Epithelial cell of umbilical artery (primary cell): ENCODE data around the gene CPA1. TPM values are rescaled to one million over a fixed set of nuclear protein-coding genes. Genes with fewer than 3 reads are reported as not detected.

Source experiments
- total RNA-seq: library from RNA; depleted of rRNA; stranded (reverse); fragments of >200 nt; gene quantifications from 2 replicates; pipeline ENCODE4 v1.2.3, GENCODE V29; 2014

The CPA1 gene
- not detected in 2 replicates for total RNA-seq

DNA sequence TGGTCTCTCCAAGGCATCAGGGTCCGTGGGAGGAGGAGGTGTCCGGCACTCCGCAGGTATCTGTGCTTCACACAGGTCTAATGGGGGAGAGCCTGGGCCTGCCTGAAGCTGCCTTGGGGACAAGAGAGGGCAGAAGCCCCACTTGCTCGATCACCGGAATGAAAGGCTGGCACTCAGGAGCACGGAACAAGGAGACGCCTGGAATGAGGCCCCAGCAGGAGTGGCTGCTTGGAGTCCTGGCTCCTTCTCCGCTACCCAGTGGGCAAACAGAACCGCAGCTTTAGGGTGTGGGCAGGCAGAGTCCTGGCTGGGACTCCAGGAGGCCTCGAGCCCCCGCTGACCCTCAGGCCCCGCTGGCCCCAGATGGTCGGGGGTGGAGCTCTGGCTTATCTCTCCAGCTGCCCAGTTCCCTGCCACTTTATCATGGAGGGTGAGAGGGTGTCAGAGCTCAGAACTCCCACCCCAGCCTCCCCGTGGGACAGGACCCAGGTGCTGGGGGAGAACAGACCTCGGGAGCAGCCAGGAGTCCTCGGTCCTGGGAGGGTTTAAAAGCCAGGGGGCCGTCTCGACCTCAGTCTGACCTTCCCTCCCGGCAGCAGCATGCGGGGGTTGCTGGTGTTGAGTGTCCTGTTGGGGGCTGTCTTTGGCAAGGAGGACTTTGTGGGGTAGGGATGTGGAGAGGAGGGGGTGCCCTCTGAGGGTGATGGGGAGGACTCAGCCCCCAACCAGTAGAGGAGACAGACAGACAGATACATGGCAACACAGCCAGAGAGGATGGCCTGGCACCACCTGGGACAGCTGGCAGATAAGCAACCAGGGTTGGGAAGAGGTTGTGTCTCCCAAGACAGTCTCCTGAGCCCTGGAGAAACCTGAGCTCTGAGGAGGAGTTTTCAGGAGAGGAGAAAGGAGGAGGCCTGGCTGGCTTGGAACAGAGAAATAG lies at the start of gene CPA1:
CPA1 (plus strand) TSS at position 574 of the 940 bp plus-strand sequence; CDS start at position 601, 27 bp downstream.

DNA sequence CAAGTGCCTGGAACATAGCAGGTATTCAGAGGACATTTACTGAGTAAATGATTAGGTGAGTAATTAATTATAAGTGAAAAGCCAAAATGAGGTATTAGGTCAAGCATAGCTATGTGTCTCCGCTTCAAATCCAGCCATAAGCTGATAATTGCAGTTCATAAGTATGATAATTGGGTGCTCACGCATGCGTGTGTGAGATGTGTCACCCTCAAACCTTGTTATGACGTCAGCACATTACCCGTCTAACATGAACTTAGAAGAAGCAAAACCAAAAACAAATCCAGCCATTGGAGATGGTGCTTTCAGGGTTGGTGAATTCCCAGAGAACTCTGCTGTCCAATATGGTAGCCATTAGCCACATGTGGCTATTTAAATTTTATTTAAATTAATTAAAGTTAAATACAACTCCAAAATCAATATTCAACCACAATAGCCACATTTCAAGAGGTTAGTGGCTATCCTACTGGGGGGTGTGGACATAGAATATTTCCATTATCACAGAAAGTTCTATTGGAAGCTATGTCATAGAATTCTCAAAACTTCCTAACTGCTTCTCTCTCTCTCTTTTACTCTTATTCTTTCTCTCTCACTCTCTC lies 35.9 kb upstream of the CPA1 start, which contains the start of gene CPA5:
CPA5 (plus strand) TSS at position 546 of the 596 bp plus-strand sequence. CDS start 1,670 bp downstream, outside the sequence.

Other genes starting within 250 kb of the CPA1 start
- gene TMEM209, start 175.1 kb upstream of the CPA1 start, total RNA-seq, result 6.2 and 10.2 TPM in 2 replicates
- not detected in 2 replicates for gene SSMEM1, start 172.6 kb upstream of the CPA1 start, total RNA-seq
- not detected in 2 replicates for gene CPA2, start 113.6 kb upstream of the CPA1 start, total RNA-seq
- 0.32 and 1.7 TPM in 2 replicates for gene CPA4, start 87.3 kb upstream of the CPA1 start, total RNA-seq
- gene CPA5, start 35.7 kb upstream of the CPA1 start, total RNA-seq, result not detected in 2 replicates
- 7.1 and 12.0 TPM in 2 replicates for gene CEP41, start 60.5 kb downstream of the CPA1 start, total RNA-seq
- 59.8 and 81.6 TPM in 2 replicates for gene MEST, start 111.6 kb downstream of the CPA1 start, total RNA-seq